Left renal cortex interstitium (tissue), 4 donors: Measurements from ENCODE around the gene SLC26A8. TPM values are rescaled to one million over a fixed set of nuclear protein-coding genes. Genes with fewer than 3 reads are reported as not detected.

Experiments used
- DNase-seq, 4 donors: peaks; one replicate each; pipeline ENCODE4 v3.0.0-alpha.2; 2013; ENCODE audit warnings: low read depth in 4 of 4, low spot score in 2 of 4, missing footprints in 1 of 4
- polyA plus RNA-seq, 4 donors: library from polyadenylated mRNA; unstranded; fragments of 120-200 nt; gene quantifications; one replicate each; pipeline ENCODE4 v1.2.1, GENCODE V29; 2013; ENCODE audit not compliant: insufficient read length in 4 of 4

Gene SLC26A8
- under 1 TPM; 0.22 to 0.68 (median 0.35) TPM for polyA plus RNA-seq

- DNase-seq, result no peak
Measured at GRCh38 chr6:36023996-36024795, at the start of gene SLC26A8. SLC26A8 (minus strand) TSS chr6:36024641; CDS start chr6:36019707, 4,934 bp downstream.

GRCh38 chr6:36073587-36073986 is 49.1 kb upstream of the SLC26A8 start:
- no peak for DNase-seq

- no peak for DNase-seq
Measured at GRCh38 chr6:36072681-36073080, 48.2 kb upstream of the SLC26A8 start.

GRCh38 chr6:36071714-36072113 is 47.3 kb upstream of the SLC26A8 start:
- no peak for DNase-seq

GRCh38 chr6:36071281-36071680 is 46.8 kb upstream of the SLC26A8 start:
- DNase-seq, result no peak

GRCh38 chr6:36070252-36070651 is 45.8 kb upstream of the SLC26A8 start:
- no peak for DNase-seq

- no peak for DNase-seq
Measured at GRCh38 chr6:36069573-36069972, 45.1 kb upstream of the SLC26A8 start.

GRCh38 chr6:36068586-36068985 is 44.1 kb upstream of the SLC26A8 start:
- DNase-seq, result no peak

- no peak for DNase-seq
Measured at GRCh38 chr6:36068012-36068392, 43.6 kb upstream of the SLC26A8 start.

GRCh38 chr6:36067374-36068011 is 43.1 kb upstream of the SLC26A8 start:
- no peak for DNase-seq

GRCh38 chr6:36066817-36067216 is 42.4 kb upstream of the SLC26A8 start:
- no peak for DNase-seq

GRCh38 chr6:36065916-36066315 is 41.5 kb upstream of the SLC26A8 start:
- no peak for DNase-seq

GRCh38 chr6:36064770-36065396 is 40.4 kb upstream of the SLC26A8 start:
- no peak for DNase-seq

GRCh38 chr6:36063318-36064060 is 39.0 kb upstream of the SLC26A8 start:
- no peak for DNase-seq

- DNase-seq, result no peak
Measured at GRCh38 chr6:36062247-36062646, 37.8 kb upstream of the SLC26A8 start.

GRCh38 chr6:36061236-36061635 is 36.8 kb upstream of the SLC26A8 start:
- no peak for DNase-seq

- DNase-seq, result no peak
Measured at GRCh38 chr6:36056178-36056577, 31.7 kb upstream of the SLC26A8 start.

GRCh38 chr6:36054956-36055355 is 30.5 kb upstream of the SLC26A8 start:
- DNase-seq, result no peak

GRCh38 chr6:36054415-36054814 is 30.0 kb upstream of the SLC26A8 start:
- DNase-seq, result no peak

- DNase-seq, result no peak
Measured at GRCh38 chr6:36053878-36054277, 29.4 kb upstream of the SLC26A8 start.

GRCh38 chr6:36052097-36052496 is 27.7 kb upstream of the SLC26A8 start:
- DNase-seq, result no peak
